ENCODE measurements around the gene RFX5.

GRCh38 chr1:151292207-151293030 lies 54.6 kb downstream of the RFX5 start:
- TF ChIP-seq YY1 (IDR thresholded peaks at IDR 0.05; ENCODE audit: insufficient read depth, insufficient read length) (no peak), SUZ12 (IDR thresholded peaks at IDR 0.05; ENCODE audit: extremely low read depth, insufficient read depth, insufficient read length) (no peak)
